HEK293 (cell line): ENCODE results near the gene ARHGDIG.

Experiments used
- KLF16 ChIP-seq: fragments of 450-650 bp; formaldehyde crosslinking; IDR thresholded peaks from 2 replicates; pipeline ENCODE4 v1.5.1; 2017; ENCODE audit warnings: missing biosample characterization, missing genetic modification characterization
- MEIS1 ChIP-seq: sonication (generic); formaldehyde crosslinking; IDR thresholded peaks from 2 replicates; pipeline ENCODE4 v1.8.1; 2022; ENCODE audit warnings: missing genetic modification reagents, mild to moderate bottlenecking, borderline replicate concordance
- REPIN1 ChIP-seq: fragments of 450-650 bp; formaldehyde crosslinking; IDR thresholded peaks from 2 replicates; pipeline ENCODE4 v1.5.1; 2017; ENCODE audit warnings: missing biosample characterization, missing genetic modification characterization, low read depth
- TRIM28 ChIP-seq: IDR thresholded peaks from 2 replicates; pipeline ENCODE4 v1.6.1; 2011; ENCODE audit warnings: low read length, control low read depth, borderline replicate concordance
- ZBTB21 ChIP-seq: fragments of 450-650 bp; formaldehyde crosslinking; IDR thresholded peaks from 2 replicates; pipeline ENCODE4 v1.5.1; 2017; ENCODE audit warnings: missing biosample characterization, missing genetic modification characterization
- ZFP41 ChIP-seq: fragments of 450-650 bp; formaldehyde crosslinking; IDR thresholded peaks from 2 replicates; pipeline ENCODE4 v1.5.1; 2016; ENCODE audit warnings: missing biosample characterization, missing genetic modification characterization, borderline replicate concordance
- ZIC2 ChIP-seq: fragments of 450-650 bp; formaldehyde crosslinking; IDR thresholded peaks from 2 replicates; pipeline ENCODE4 v1.5.1; 2016; ENCODE audit warnings: missing biosample characterization, missing genetic modification characterization
- ZNF132 ChIP-seq: fragments of 450-650 bp; formaldehyde crosslinking; IDR thresholded peaks from 2 replicates; pipeline ENCODE4 v1.5.1; 2017; ENCODE audit warnings: missing biosample characterization, missing genetic modification characterization, borderline replicate concordance
- ZNF48 ChIP-seq: fragments of 450-650 bp; formaldehyde crosslinking; IDR thresholded peaks from 2 replicates; pipeline ENCODE4 v1.5.1; 2016; ENCODE audit warnings: missing biosample characterization, missing genetic modification characterization
- ZNF596 ChIP-seq: fragments of 450-650 bp; IDR thresholded peaks from 2 replicates; pipeline ENCODE4 v1.5.0; 2018; ENCODE audit warnings: missing biosample characterization, mild to moderate bottlenecking, missing genetic modification characterization, moderate library complexity
- ZNF629 ChIP-seq: fragments of 450-650 bp; formaldehyde crosslinking; IDR thresholded peaks from 2 replicates; pipeline ENCODE4 v1.5.1; 2017; ENCODE audit warnings: missing biosample characterization, missing genetic modification characterization
- ZNF707 ChIP-seq: fragments of 450-650 bp; formaldehyde crosslinking; IDR thresholded peaks from 2 replicates; pipeline ENCODE4 v1.5.1; 2016; ENCODE audit warnings: missing biosample characterization, missing genetic modification characterization
- TF ChIP-seq, protein P1 (sequence below): fragments of 450-650 bp; formaldehyde crosslinking; IDR thresholded peaks from 2 replicates; pipeline ENCODE4 v1.5.1; 2016; ENCODE audit warnings: missing biosample characterization, missing genetic modification characterization, low read depth
- TF ChIP-seq, protein P2 (sequence below): fragments of 450-650 bp; formaldehyde crosslinking; IDR thresholded peaks from 2 replicates; pipeline ENCODE4 v1.5.1; 2016; ENCODE audit warnings: missing biosample characterization, missing genetic modification characterization
- TF ChIP-seq, protein P3 (sequence below): fragments of 450-650 bp; formaldehyde crosslinking; IDR thresholded peaks from 2 replicates; pipeline ENCODE4 v1.5.1; 2016; ENCODE audit warnings: missing biosample characterization, missing genetic modification characterization
- TF ChIP-seq, protein P4 (sequence below): fragments of 450-650 bp; formaldehyde crosslinking; IDR thresholded peaks from 2 replicates; pipeline ENCODE4 v1.5.1; 2016; ENCODE audit warnings: missing biosample characterization, missing genetic modification characterization, borderline replicate concordance
- TF ChIP-seq, protein P5 (sequence below): fragments of 450-650 bp; formaldehyde crosslinking; conservative IDR thresholded peaks from 2 replicates; pipeline ENCODE4 v1.5.1; 2016; ENCODE audit warnings: low read depth, missing biosample characterization, missing genetic modification characterization
- TF ChIP-seq, protein P6 (sequence below): fragments of 450-650 bp; IDR thresholded peaks from 2 replicates; pipeline ENCODE4 v1.5.1; 2018; ENCODE audit warnings: missing biosample characterization, mild to moderate bottlenecking, missing genetic modification characterization
- TF ChIP-seq, protein P7 (sequence below): fragments of 450-650 bp; formaldehyde crosslinking; IDR thresholded peaks from 2 replicates; pipeline ENCODE4 v1.5.1; 2016; ENCODE audit warnings: missing biosample characterization, missing genetic modification characterization

The ARHGDIG gene

DNA sequence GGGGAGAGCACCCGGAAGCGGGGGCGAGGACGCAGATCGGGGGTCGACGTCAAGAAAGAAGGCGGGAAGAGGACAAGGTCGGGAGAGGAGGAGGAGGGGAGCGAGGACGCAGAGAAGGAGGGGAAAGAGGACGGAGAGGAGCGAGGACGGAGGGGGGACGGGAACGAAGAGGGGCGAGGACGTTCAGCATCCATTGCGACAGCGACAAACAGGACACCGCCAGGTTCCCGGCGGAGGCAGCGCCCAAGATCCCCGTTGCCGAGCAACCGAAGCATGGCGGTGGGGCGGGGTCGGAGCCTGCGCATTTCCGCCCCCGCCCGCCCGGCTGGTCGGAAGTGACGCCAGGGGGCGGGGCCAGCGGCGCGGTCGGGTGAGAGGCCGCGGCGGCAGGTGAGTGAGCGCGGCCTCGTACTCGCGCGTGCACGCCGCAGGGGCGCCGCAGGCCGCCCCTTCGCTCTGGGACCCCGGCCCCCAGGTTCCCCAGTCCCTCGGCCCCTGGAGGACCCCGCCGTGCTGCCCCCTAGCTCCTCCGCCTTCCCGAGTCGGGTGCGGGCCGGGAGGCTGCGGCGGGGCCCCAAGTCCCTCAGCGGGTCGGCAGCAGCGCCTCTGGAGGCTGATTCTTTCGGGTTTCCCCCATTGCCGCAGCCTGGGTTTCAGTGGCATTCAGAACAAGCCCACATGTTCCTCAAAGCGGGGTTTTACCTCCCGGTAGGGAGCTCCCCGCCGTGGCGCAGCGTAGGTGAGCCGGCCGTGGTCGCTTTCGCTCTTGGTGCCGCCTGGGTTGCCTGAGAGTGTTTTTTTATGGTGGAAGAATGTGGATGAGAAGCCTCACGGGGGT is 45.7 kb upstream of the ARHGDIG start, which contains the start of gene FAM234A (continued):
- TF ChIP-seq ZBTB21 (tag by site-specific recombination) (peak; percentile 87), ZNF132 (tag by site-specific recombination) (no peak), TRIM28 (no peak), ZNF707 (tag by site-specific recombination) (no peak), MEIS1 (CRISPR knock-in tag) (no peak), ZIC2 (tag by site-specific recombination) (peak; percentile 94), ZNF629 (tag by site-specific recombination) (peak; percentile 91), REPIN1 (tag by site-specific recombination) (0 out of 2 replicates have a peak, but pooled peaks have one; percentile 62), ZNF48 (tag by site-specific recombination) (no peak), ZFP41 (tag by site-specific recombination) (no peak), ZNF596 (peak; percentile 43; the same call in 1 of the 2 replicates), KLF16 (tag by site-specific recombination) (peak; percentile 88)
- TF ChIP-seq, protein P1, sequence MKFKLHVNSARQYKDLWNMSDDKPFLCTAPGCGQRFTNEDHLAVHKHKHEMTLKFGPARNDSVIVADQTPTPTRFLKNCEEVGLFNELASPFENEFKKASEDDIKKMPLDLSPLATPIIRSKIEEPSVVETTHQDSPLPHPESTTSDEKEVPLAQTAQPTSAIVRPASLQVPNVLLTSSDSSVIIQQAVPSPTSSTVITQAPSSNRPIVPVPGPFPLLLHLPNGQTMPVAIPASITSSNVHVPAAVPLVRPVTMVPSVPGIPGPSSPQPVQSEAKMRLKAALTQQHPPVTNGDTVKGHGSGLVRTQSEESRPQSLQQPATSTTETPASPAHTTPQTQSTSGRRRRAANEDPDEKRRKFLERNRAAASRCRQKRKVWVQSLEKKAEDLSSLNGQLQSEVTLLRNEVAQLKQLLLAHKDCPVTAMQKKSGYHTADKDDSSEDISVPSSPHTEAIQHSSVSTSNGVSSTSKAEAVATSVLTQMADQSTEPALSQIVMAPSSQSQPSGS (tag by site-specific recombination) = peak; percentile 44; the same call in 1 of the 2 replicates
- TF ChIP-seq, protein P2, sequence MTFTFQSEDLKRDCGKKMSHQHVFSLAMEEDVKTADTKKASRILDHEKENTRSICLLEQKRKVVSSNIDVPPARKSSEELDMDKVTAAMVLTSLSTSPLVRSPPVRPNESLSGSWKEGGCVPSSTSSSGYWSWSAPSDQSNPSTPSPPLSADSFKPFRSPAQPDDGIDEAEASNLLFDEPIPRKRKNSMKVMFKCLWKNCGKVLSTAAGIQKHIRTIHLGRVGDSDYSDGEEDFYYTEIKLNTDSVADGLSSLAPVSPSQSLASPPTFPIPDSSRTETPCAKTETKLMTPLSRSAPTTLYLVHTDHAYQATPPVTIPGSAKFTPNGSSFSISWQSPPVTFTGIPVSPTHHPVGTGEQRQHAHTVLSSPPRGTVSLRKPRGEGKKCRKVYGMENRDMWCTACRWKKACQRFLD (tag by site-specific recombination) = no peak
- TF ChIP-seq, protein P3, sequence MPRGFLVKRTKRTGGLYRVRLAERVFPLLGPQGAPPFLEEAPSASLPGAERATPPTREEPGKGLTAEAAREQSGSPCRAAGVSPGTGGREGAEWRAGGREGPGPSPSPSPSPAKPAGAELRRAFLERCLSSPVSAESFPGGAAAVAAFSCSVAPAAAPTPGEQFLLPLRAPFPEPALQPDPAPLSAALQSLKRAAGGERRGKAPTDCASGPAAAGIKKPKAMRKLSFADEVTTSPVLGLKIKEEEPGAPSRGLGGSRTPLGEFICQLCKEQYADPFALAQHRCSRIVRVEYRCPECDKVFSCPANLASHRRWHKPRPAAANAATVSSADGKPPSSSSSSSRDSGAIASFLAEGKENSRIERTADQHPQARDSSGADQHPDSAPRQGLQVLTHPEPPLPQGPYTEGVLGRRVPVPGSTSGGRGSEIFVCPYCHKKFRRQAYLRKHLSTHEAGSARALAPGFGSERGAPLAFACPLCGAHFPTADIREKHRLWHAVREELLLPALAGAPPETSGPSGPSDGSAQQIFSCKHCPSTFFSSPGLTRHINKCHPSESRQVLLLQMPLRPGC = peak; percentile 28; the same call in 1 of the 2 replicates
- TF ChIP-seq, protein P4, sequence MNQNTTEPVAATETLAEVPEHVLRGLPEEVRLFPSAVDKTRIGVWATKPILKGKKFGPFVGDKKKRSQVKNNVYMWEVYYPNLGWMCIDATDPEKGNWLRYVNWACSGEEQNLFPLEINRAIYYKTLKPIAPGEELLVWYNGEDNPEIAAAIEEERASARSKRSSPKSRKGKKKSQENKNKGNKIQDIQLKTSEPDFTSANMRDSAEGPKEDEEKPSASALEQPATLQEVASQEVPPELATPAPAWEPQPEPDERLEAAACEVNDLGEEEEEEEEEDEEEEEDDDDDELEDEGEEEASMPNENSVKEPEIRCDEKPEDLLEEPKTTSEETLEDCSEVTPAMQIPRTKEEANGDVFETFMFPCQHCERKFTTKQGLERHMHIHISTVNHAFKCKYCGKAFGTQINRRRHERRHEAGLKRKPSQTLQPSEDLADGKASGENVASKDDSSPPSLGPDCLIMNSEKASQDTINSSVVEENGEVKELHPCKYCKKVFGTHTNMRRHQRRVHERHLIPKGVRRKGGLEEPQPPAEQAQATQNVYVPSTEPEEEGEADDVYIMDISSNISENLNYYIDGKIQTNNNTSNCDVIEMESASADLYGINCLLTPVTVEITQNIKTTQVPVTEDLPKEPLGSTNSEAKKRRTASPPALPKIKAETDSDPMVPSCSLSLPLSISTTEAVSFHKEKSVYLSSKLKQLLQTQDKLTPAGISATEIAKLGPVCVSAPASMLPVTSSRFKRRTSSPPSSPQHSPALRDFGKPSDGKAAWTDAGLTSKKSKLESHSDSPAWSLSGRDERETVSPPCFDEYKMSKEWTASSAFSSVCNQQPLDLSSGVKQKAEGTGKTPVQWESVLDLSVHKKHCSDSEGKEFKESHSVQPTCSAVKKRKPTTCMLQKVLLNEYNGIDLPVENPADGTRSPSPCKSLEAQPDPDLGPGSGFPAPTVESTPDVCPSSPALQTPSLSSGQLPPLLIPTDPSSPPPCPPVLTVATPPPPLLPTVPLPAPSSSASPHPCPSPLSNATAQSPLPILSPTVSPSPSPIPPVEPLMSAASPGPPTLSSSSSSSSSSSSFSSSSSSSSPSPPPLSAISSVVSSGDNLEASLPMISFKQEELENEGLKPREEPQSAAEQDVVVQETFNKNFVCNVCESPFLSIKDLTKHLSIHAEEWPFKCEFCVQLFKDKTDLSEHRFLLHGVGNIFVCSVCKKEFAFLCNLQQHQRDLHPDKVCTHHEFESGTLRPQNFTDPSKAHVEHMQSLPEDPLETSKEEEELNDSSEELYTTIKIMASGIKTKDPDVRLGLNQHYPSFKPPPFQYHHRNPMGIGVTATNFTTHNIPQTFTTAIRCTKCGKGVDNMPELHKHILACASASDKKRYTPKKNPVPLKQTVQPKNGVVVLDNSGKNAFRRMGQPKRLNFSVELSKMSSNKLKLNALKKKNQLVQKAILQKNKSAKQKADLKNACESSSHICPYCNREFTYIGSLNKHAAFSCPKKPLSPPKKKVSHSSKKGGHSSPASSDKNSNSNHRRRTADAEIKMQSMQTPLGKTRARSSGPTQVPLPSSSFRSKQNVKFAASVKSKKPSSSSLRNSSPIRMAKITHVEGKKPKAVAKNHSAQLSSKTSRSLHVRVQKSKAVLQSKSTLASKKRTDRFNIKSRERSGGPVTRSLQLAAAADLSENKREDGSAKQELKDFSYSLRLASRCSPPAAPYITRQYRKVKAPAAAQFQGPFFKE (tag by site-specific recombination) = no peak
- TF ChIP-seq, protein P5, sequence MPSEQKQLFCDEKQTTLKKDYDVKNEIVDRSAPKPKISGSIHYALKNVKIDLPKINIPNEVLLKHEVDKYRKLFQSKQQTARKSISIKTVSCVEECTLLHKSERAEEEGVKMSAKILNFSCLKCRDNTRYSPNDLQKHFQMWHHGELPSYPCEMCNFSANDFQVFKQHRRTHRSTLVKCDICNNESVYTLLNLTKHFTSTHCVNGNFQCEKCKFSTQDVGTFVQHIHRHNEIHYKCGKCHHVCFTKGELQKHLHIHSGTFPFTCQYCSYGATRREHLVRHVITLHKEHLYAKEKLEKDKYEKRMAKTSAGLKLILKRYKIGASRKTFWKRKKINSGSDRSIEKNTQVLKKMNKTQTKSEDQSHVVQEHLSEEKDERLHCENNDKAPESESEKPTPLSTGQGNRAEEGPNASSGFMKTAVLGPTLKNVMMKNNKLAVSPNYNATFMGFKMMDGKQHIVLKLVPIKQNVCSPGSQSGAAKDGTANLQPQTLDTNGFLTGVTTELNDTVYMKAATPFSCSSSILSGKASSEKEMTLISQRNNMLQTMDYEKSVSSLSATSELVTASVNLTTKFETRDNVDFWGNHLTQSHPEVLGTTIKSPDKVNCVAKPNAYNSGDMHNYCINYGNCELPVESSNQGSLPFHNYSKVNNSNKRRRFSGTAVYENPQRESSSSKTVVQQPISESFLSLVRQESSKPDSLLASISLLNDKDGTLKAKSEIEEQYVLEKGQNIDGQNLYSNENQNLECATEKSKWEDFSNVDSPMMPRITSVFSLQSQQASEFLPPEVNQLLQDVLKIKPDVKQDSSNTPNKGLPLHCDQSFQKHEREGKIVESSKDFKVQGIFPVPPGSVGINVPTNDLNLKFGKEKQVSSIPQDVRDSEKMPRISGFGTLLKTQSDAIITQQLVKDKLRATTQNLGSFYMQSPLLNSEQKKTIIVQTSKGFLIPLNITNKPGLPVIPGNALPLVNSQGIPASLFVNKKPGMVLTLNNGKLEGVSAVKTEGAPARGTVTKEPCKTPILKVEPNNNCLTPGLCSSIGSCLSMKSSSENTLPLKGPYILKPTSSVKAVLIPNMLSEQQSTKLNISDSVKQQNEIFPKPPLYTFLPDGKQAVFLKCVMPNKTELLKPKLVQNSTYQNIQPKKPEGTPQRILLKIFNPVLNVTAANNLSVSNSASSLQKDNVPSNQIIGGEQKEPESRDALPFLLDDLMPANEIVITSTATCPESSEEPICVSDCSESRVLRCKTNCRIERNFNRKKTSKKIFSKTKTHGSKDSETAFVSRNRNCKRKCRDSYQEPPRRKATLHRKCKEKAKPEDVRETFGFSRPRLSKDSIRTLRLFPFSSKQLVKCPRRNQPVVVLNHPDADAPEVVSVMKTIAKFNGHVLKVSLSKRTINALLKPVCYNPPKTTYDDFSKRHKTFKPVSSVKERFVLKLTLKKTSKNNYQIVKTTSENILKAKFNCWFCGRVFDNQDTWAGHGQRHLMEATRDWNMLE = peak; percentile 30
- TF ChIP-seq, protein P6, sequence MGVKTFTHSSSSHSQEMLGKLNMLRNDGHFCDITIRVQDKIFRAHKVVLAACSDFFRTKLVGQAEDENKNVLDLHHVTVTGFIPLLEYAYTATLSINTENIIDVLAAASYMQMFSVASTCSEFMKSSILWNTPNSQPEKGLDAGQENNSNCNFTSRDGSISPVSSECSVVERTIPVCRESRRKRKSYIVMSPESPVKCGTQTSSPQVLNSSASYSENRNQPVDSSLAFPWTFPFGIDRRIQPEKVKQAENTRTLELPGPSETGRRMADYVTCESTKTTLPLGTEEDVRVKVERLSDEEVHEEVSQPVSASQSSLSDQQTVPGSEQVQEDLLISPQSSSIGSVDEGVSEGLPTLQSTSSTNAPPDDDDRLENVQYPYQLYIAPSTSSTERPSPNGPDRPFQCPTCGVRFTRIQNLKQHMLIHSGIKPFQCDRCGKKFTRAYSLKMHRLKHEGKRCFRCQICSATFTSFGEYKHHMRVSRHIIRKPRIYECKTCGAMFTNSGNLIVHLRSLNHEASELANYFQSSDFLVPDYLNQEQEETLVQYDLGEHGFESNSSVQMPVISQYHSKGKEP = 0 out of 2 replicates have a peak, but pooled peaks have one; percentile 12
- TF ChIP-seq, protein P7, sequence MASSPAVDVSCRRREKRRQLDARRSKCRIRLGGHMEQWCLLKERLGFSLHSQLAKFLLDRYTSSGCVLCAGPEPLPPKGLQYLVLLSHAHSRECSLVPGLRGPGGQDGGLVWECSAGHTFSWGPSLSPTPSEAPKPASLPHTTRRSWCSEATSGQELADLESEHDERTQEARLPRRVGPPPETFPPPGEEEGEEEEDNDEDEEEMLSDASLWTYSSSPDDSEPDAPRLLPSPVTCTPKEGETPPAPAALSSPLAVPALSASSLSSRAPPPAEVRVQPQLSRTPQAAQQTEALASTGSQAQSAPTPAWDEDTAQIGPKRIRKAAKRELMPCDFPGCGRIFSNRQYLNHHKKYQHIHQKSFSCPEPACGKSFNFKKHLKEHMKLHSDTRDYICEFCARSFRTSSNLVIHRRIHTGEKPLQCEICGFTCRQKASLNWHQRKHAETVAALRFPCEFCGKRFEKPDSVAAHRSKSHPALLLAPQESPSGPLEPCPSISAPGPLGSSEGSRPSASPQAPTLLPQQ = peak; percentile 69; the same call in 1 of the 2 replicates
